Subcutaneous adipose tissue (tissue), 4 donors: ENCODE data around the gene TMEM208. TPM values are rescaled to one million over a fixed set of nuclear protein-coding genes. Genes with fewer than 3 reads are reported as not detected.

Experiments
- CTCF ChIP-seq: fragments of 450-650 bp; IDR thresholded peaks from one replicate; pipeline ENCODE4 v1.5.1; 2016; ENCODE audit warnings: low read depth, mild to moderate bottlenecking, control low read depth, antibody characterized with exemption, moderate library complexity
- total RNA-seq, 4 donors: library from RNA; depleted of rRNA; stranded (reverse); fragments of >200 nt; gene quantifications; one replicate each; pipeline ENCODE4 v1.1.0, GENCODE V29; 2016

Gene TMEM208
- total RNA-seq, 4 donors from 2014 or later: 21.9 to 36.1 (median 33.3) TPM

GRCh38 chr16:67183284-67183626, 43.7 kb upstream of the TMEM208 start:
- no peak for TF ChIP-seq CTCF

GRCh38 chr16:67183627-67184452, 43.1 kb upstream of the TMEM208 start, which contains the start of gene MATCAP1:
Gene MATCAP1, minus strand, starts transcription at chr16:67183963. Its CDS starts 3,353 bp downstream, at chr16:67180610.
- no peak for TF ChIP-seq CTCF

GRCh38 chr16:67184453-67184994, 42.4 kb upstream of the TMEM208 start:
- TF ChIP-seq CTCF: no peak

GRCh38 chr16:67184995-67185650, 41.8 kb upstream of the TMEM208 start:
- TF ChIP-seq CTCF: no peak

GRCh38 chr16:67185651-67186134, 41.2 kb upstream of the TMEM208 start:
- no peak for TF ChIP-seq CTCF

GRCh38 chr16:67186550-67186950, 40.4 kb upstream of the TMEM208 start:
- no peak for TF ChIP-seq CTCF
